K562 (cell line): ENCODE results near the gene GIGYF2. TPM values are rescaled to one million over a fixed set of nuclear protein-coding genes. Genes with fewer than 3 reads are reported as not detected.

ENCODE experiments used
- BRD9 ChIP-seq: fragments of 450-650 bp; IDR thresholded peaks from 2 replicates; pipeline ENCODE4 v1.6.1; 2018; ENCODE audit warnings: low read depth; ENCODE audit not compliant: partially characterized antibody
- DEAF1 ChIP-seq: fragments of 450-650 bp; formaldehyde crosslinking; IDR thresholded peaks from 2 replicates; pipeline ENCODE4 v1.4.0; 2020; ENCODE audit warnings: mild to moderate bottlenecking, moderate library complexity
- E2F5 ChIP-seq: sonication (generic); formaldehyde crosslinking; IDR thresholded peaks from 2 replicates; pipeline ENCODE4 v1.8.0; 2022; ENCODE audit warnings: mild to moderate bottlenecking, missing genetic modification reagents
- MGA ChIP-seq: fragments of 450-650 bp; IDR thresholded peaks from 2 replicates; pipeline ENCODE4 v1.6.1; 2016; ENCODE audit warnings: mild to moderate bottlenecking, moderate library complexity
- XRCC3 ChIP-seq: fragments of 450-650 bp; IDR thresholded peaks from 2 replicates; pipeline ENCODE4 v1.6.1; 2017; ENCODE audit warnings: mild to moderate bottlenecking, moderate library complexity
- ZBTB2 ChIP-seq: fragments of 450-650 bp; IDR thresholded peaks from 2 replicates; pipeline ENCODE4 v1.6.1; 2016; ENCODE audit warnings: antibody characterized with exemption
- ZBTB5 ChIP-seq: fragments of 450-650 bp; IDR thresholded peaks from 2 replicates; pipeline ENCODE4 v1.6.1; 2017; ENCODE audit warnings: antibody characterized with exemption
- ZNF263 ChIP-seq: sonication (generic); formaldehyde crosslinking; IDR thresholded peaks from 2 replicates; pipeline ENCODE4 v1.8.0; 2022; ENCODE audit warnings: mild to moderate bottlenecking, missing genetic modification reagents, borderline replicate concordance
- polyA plus RNA-seq, 8 experiments: library from polyadenylated mRNA; depleted of rRNA in 4 of 8; stranded (reverse) in 5 of 8; unstranded in 3 of 8; fragments of >200 nt; fragmentation: Nextera tagmentation in 2 of 8; fragmentation: Illumina TruSeq in 1 of 8; extraction: Ambion mirVana in 2 of 8; extraction: Trizol in 1 of 8; gene quantifications; 2 replicates each; pipeline versions ENCODE4 v1.2.1 to v1.2.3, GENCODE V29; 2011 to 2014; ENCODE audit warnings: inconsistent platforms in 1 of 8, missing spikeins in 1 of 8
- total RNA-seq, 7 experiments: library from RNA; depleted of rRNA in 6 of 7; stranded (reverse); fragments of >200 nt in 6 of 7; fragmentation: Illumina TruSeq in 2 of 7; extraction: Trizol in 2 of 7; gene quantifications; 2 replicates each; pipeline versions ENCODE4 v1.2.1 to v1.2.3, GENCODE V29; 2011 to 2021; ENCODE audit warnings: low replicate concordance in 1 of 7

The GIGYF2 gene
- total and polyA plus RNA-seq, 9 of the 15 experiments (the other 6 are each of a cell fraction or from before 2014, with no cell fraction given), result 12.7 to 52.7 (median 34.9) TPM

GRCh38 chr2:232731470-232731869 lies 34.3 kb downstream of the GIGYF2 start (continued):
- TF ChIP-seq MGA (no peak), ZNF263 (CRISPR knock-in tag) (no peak), ZBTB2 (no peak), XRCC3 (no peak), BRD9 (no peak), DEAF1 (CRISPR knock-in tag) (no peak), E2F5 (CRISPR knock-in tag) (no peak), ZBTB5 (no peak)
- TF ChIP-seq, all 486 proteins: peak for 0
